HepG2 (cell line): ENCODE measurements around the gene PCSK6. TPM values are rescaled to one million over a fixed set of nuclear protein-coding genes. Genes with fewer than 3 reads are reported as not detected.

Source experiments
- ATAC-seq: fragments of 200-7000 bp; cut with Tn5 transposase; 3 replicates; pipeline ENCODE4 v1.9.1; 2020; ENCODE audit warnings: mild to moderate bottlenecking, moderate library complexity
- BruUV-seq: library from RNA; stranded (reverse); fragments of 400-500 nt; replicated peaks from 2 replicates; lab custom pipeline; 2021; lab: Mats Ljungman, UMichigan
- CTCF ChIA-PET: fragments of 300-600 bp; formaldehyde crosslinking; extraction: SDS; loops from one replicate; lab custom pipeline; 2021; ENCODE audit warnings: low total read pairs, inconsistent platforms, low intra/inter-chr PET ratio; lab: Yijun Ruan, JAX
- POLR2A ChIA-PET: fragments of 350-600 bp; sonication (Branson Sonifier 250); formaldehyde crosslinking; loops from one replicate; lab custom pipeline; 2020; ENCODE audit warnings: antibody characterized with exemption, inconsistent platforms; lab: Yijun Ruan, JAX
- DNase-seq: peaks from one replicate; pipeline ENCODE4 v3.0.0-alpha.2; 2015; ENCODE audit warnings: low spot score
- FAIRE-seq: peaks from 3 replicates; lab custom pipeline; 2011; peaks lifted over from hg19 to GRCh38; lab: Jason Lieb, UNC
- H2AFZ ChIP-seq: one replicate; pipeline ENCODE4 v1.6.1; 2011; ENCODE audit warnings: low read length, inconsistent platforms
- H3K27ac ChIP-seq: fragments of 300-600 bp; 3 replicates; pipeline ENCODE4 v1.8.0; 2011; ENCODE audit warnings: mixed run types, mild to moderate bottlenecking, mixed read lengths, low read length, inconsistent platforms; ENCODE audit not compliant: insufficient read depth; ENCODE audit errors: extremely low read length
- H3K27me3 ChIP-seq, 2 experiments: fragments of 200-600 bp in 1 of 2; 2 replicates in 1 of 2; 3 replicates in 1 of 2; pipeline versions ENCODE4 v1.6.0 to v1.8.0; 2011; ENCODE audit warnings: low read length in 2 of 2, mild to moderate bottlenecking in 2 of 2, moderate library complexity in 2 of 2, inconsistent platforms in 1 of 2; ENCODE audit not compliant: insufficient read depth in 2 of 2, control insufficient read depth in 1 of 2
- H3K36me3 ChIP-seq, 2 experiments: fragments of 200-600 bp in 1 of 2; replicated peaks in 1 of 2; 2 replicates in 1 of 2; 3 replicates in 1 of 2; pipeline versions ENCODE4 v1.5.1 to v1.8.0; 2011; ENCODE audit warnings: low read length in 2 of 2, inconsistent platforms in 1 of 2; ENCODE audit not compliant: insufficient read depth in 2 of 2, control insufficient read depth in 1 of 2
- H3K4me1 ChIP-seq: 2 replicates; pipeline ENCODE4 v1.5.1; 2012; ENCODE audit warnings: low read length, inconsistent platforms; ENCODE audit not compliant: insufficient read depth
- H3K4me2 ChIP-seq: 2 replicates; pipeline ENCODE4 v1.6.0; 2011; ENCODE audit warnings: low read depth, low read length, inconsistent platforms
- H3K4me3 ChIP-seq, 3 experiments: fragments of 200-600 bp in 1 of 3; sonication (generic), shearing (Covaris generic) in 1 of 3; replicated peaks in 1 of 3; 2 replicates each; pipeline ENCODE4 v1.5.1; 2011 to 2016; ENCODE audit warnings: low read length in 3 of 3, inconsistent platforms in 2 of 3, low read depth in 2 of 3, mild to moderate bottlenecking in 2 of 3, control low read depth in 1 of 3, mixed read lengths in 1 of 3; ENCODE audit not compliant: insufficient read depth in 1 of 3
- H3K79me2 ChIP-seq: one replicate; pipeline ENCODE4 v1.6.1; 2011; ENCODE audit warnings: low read length, inconsistent platforms; ENCODE audit not compliant: insufficient read depth
- H3K9ac ChIP-seq: 2 replicates; pipeline ENCODE4 v1.6.0; 2011; ENCODE audit warnings: mild to moderate bottlenecking, low read depth, low read length, inconsistent platforms; ENCODE audit not compliant: insufficient read depth
- H3K9me3 ChIP-seq: 2 replicates; pipeline ENCODE4 v1.5.1; 2012; ENCODE audit warnings: mild to moderate bottlenecking, low read length
- H4K20me1 ChIP-seq: 2 replicates; pipeline ENCODE4 v1.6.0; 2011; ENCODE audit warnings: inconsistent platforms, mild to moderate bottlenecking, low read length, moderate library complexity; ENCODE audit not compliant: insufficient read depth
- ETS1 ChIP-seq: sonication (generic); formaldehyde crosslinking; IDR thresholded peaks from 2 replicates; pipeline ENCODE4 v1.4.0; 2020; ENCODE audit warnings: missing genetic modification reagents
- GPBP1L1 ChIP-seq: sonication (generic); formaldehyde crosslinking; IDR thresholded peaks from 2 replicates; pipeline ENCODE4 v1.5.0; 2020; ENCODE audit warnings: mild to moderate bottlenecking, missing genetic modification reagents
- REL ChIP-seq: sonication (generic); formaldehyde crosslinking; conservative IDR thresholded peaks from 2 replicates; pipeline ENCODE4 v1.8.0; 2022; ENCODE audit warnings: mild to moderate bottlenecking, missing genetic modification reagents, moderate library complexity
- TRAFD1 ChIP-seq: sonication (generic); formaldehyde crosslinking; IDR thresholded peaks from 2 replicates; pipeline ENCODE4 v1.5.1; 2020; ENCODE audit warnings: missing genetic modification reagents, mild to moderate bottlenecking, borderline replicate concordance
- ZNF570 ChIP-seq: sonication (generic); formaldehyde crosslinking; IDR thresholded peaks from 2 replicates; pipeline ENCODE4 v1.4.0; 2020; ENCODE audit warnings: mild to moderate bottlenecking, missing genetic modification reagents, borderline replicate concordance
- WGBS: methylation state at CpG from one replicate; pipeline ENCODE4 v1.1.6; 2017; ENCODE audit warnings: low lambda C conversion rate; 5-methylcytosine and 5-hydroxymethylcytosine counted together
- in situ Hi-C: cut with HindIII; loops from 2 replicates; pipeline ENCODE4 v1.10.0; 2017; ENCODE audit warnings: low pct_unique_long_range_greater_than_20kb; ENCODE audit not compliant: extremely low pct_ligation_motif_present
- intact Hi-C: fragments of 100-400 bp; cut with micrococcal nuclease; formaldehyde crosslinking; loops from one replicate; pipeline ENCODE4 v1.10.0; 2022; ENCODE audit not compliant: unreplicated experiment
- polyA plus RNA-seq, 8 experiments: library from polyadenylated mRNA; depleted of rRNA in 3 of 8; stranded (reverse) in 7 of 8; unstranded in 1 of 8; fragments of >200 nt; fragmentation: Illumina TruSeq in 4 of 8; extraction: Trizol in 4 of 8; gene quantifications; 2 replicates each; pipeline versions ENCODE4 v1.2.1 to v1.2.3, GENCODE V29; 2011 to 2016; ENCODE audit warnings: low read depth in 4 of 8, missing spikeins in 1 of 8, mixed read lengths in 1 of 8; ENCODE audit not compliant: insufficient read depth in 1 of 8
- total RNA-seq, 5 experiments: library from RNA; depleted of rRNA; stranded (reverse); fragments of >200 nt; fragmentation: Illumina TruSeq; extraction: Trizol; gene quantifications; 2 replicates each; pipeline ENCODE4 v1.2.3, GENCODE V29; 2016; ENCODE audit warnings: low read depth in 1 of 5
- TF ChIP-seq, protein P1 (sequence below): IDR thresholded peaks from 2 replicates; pipeline ENCODE4 v1.6.1; 2016; ENCODE audit warnings: control low read depth
- TF ChIP-seq, protein P2 (sequence below): sonication (generic); formaldehyde crosslinking; IDR thresholded peaks from 2 replicates; pipeline ENCODE4 v1.4.0; 2020; ENCODE audit warnings: missing genetic modification reagents

PCSK6 gene
- total and polyA plus RNA-seq, 2 of the 13 experiments (the other 11 are each of a cell fraction or from before 2014, with no cell fraction given), result 56.5 to 155 TPM

GRCh38 chr15:101317336-101317872 is 172.1 kb downstream of the PCSK6 start:
- Histone ChIP-seq H2AFZ (no peak overlapping the region), H3K36me3 (peaks cover 28 to 68% of the 10 kb centered on the region in 2 experiments), H3K4me1 (no peaks in the 10 kb centered on the region), H3K4me3 (no peak overlapping the region), H3K4me2 (no peak overlapping the region), H3K9ac (no peak overlapping the region), H4K20me1 (no peaks in the 10 kb centered on the region), H3K79me2 (no peaks in the 10 kb centered on the region), H3K27ac (no peak overlapping the region), H3K27me3 (no peaks in the 10 kb centered on the region), H3K9me3 (no peaks in the 10 kb centered on the region)
- DNase-seq (no peak), FAIRE-seq (no peak), ATAC-seq (no peak)
- TF ChIP-seq TRAFD1 (CRISPR knock-in tag), result no peak
- TF ChIP-seq, protein P1, sequence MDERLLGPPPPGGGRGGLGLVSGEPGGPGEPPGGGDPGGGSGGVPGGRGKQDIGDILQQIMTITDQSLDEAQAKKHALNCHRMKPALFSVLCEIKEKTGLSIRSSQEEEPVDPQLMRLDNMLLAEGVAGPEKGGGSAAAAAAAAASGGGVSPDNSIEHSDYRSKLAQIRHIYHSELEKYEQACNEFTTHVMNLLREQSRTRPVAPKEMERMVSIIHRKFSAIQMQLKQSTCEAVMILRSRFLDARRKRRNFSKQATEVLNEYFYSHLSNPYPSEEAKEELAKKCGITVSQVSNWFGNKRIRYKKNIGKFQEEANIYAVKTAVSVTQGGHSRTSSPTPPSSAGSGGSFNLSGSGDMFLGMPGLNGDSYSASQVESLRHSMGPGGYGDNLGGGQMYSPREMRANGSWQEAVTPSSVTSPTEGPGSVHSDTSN (CRISPR knock-in tag), result no peak
- TF ChIP-seq, protein P2, sequence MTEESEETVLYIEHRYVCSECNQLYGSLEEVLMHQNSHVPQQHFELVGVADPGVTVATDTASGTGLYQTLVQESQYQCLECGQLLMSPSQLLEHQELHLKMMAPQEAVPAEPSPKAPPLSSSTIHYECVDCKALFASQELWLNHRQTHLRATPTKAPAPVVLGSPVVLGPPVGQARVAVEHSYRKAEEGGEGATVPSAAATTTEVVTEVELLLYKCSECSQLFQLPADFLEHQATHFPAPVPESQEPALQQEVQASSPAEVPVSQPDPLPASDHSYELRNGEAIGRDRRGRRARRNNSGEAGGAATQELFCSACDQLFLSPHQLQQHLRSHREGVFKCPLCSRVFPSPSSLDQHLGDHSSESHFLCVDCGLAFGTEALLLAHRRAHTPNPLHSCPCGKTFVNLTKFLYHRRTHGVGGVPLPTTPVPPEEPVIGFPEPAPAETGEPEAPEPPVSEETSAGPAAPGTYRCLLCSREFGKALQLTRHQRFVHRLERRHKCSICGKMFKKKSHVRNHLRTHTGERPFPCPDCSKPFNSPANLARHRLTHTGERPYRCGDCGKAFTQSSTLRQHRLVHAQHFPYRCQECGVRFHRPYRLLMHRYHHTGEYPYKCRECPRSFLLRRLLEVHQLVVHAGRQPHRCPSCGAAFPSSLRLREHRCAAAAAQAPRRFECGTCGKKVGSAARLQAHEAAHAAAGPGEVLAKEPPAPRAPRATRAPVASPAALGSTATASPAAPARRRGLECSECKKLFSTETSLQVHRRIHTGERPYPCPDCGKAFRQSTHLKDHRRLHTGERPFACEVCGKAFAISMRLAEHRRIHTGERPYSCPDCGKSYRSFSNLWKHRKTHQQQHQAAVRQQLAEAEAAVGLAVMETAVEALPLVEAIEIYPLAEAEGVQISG, result no peak
- no peak for TF ChIP-seq GPBP1L1
- no peak for TF ChIP-seq ETS1 (CRISPR knock-in tag)
- TF ChIP-seq ZNF570, result no peak
- no peak for TF ChIP-seq REL (CRISPR knock-in tag)
- WGBS, result 96% methylated on average over 6 of the region's 6 CpGs
- CTCF ChIA-PET, result no interaction called here
- in situ Hi-C loops, result no loop called here
- POLR2A ChIA-PET, result no interaction called here
- BruUV-seq, result no TSS peak
- intact Hi-C loops, result no loop called here
